ENCODE data around the gene ATP8A1. TPM values are rescaled to one million over a fixed set of nuclear protein-coding genes. Genes with fewer than 3 reads are reported as not detected.

ATP8A1 gene
- polyA plus RNA-seq, 1 experiment, result 0.20 TPM

- CTCF ChIA-PET, result interaction anchor here (7.1 kb wide), 1 partner anchor 149 kb away, joined by 225 read pairs; no protein-coding TSS in a partner anchor
- DNase-seq (ENCODE audit: low read depth, low spot score), result no peak
- Histone ChIP-seq H3K4me3 (ENCODE audit: low read depth, low read length) (no peak overlapping the region), H3K27ac (ENCODE audit: low read depth, low read length) (no peak overlapping the region), H3K9me3 (ENCODE audit: control insufficient read depth, insufficient read depth, low read length) (peaks cover 4% of the 10 kb centered on the region; the same call in 1 of the 2 replicates), H3K27me3 (ENCODE audit: control insufficient read depth, insufficient read depth, low read length) (no peaks in the 10 kb centered on the region)
- no peak for TF ChIP-seq CTCF (IDR thresholded peaks at IDR 0.05; ENCODE audit: low read depth, low read length)
- POLR2A ChIA-PET, result no interaction called here
These were observed 287.4 kb downstream of the ATP8A1 start for GRCh38 chr4:42369489-42369888.

DNA sequence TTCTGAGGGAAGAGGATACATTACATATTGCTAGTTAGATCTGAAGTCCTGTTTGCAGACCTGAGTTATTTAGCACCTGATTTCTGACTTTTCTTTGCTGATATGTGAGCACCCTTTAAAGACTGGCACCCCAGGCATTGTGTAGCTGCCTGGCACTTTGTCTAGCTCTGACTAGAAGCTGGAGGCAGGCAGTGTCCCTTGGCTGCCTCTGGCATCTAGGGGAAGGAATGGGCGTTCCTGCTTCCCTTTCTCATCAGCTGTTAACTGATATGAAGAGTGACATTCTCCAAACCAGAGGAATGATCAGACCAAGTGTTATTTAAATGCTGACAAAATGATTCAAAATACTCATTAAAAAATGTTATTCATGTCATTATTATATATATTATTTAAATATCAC, 289.9 kb downstream of the ATP8A1 start:
- Histone ChIP-seq H3K27me3 (ENCODE audit: control insufficient read depth, insufficient read depth, low read length) (no peaks in the 10 kb centered on the region), H3K27ac (ENCODE audit: low read depth, low read length) (no peak overlapping the region), H3K9me3 (ENCODE audit: control insufficient read depth, insufficient read depth, low read length) (peaks cover 4% of the 10 kb centered on the region; the same call in 1 of the 2 replicates), H3K4me3 (ENCODE audit: low read depth, low read length) (no peak overlapping the region)
- ChIA-PET POLR2A (no interaction called here), CTCF (no interaction called here)
- DNase-seq (ENCODE audit: low read depth, low spot score), result no peak
- no peak for TF ChIP-seq CTCF (IDR thresholded peaks at IDR 0.05; ENCODE audit: low read depth, low read length)

DNA sequence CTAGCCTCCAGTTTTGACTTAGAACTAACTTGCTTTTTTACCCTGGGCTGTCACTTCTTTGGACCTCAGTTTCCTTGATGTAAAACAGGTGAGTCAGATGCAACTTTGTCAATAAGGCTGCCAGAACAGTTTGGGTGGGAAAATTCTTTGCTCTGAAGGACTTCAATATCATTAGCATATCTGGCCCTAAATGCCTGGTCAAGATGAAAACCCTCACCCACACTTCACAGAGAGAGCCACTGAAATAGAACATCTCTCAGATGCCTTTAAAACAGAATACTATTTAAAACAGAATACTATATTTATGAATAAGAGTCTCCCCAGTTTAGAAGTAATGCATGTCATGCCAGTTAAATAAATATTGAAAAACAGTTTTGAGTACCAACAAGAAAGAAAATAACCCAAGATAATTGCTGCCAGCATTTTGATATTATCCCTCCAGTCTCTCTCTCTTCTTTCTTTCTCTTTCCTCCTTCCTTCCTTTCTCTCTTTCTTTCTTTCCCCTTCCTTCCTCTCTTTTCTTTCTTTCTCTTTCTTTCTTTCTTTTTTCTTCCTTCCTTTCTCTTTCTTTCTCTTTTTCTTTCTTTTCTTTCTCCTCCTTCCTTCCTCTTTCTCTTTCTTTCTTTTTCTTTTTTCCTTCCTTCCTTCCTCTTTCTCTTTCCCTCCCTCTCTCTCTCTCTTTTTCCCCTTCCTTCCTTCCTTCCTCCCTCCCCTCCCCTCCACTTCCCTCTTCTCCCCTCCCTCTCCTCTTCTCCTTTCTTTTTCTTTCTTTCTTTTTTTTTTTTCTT, 292.4 kb downstream of the ATP8A1 start:
- TF ChIP-seq CTCF (IDR thresholded peaks at IDR 0.05; ENCODE audit: low read depth, low read length), result no peak
- Histone ChIP-seq H3K27ac (ENCODE audit: low read depth, low read length) (no peak overlapping the region), H3K27me3 (ENCODE audit: control insufficient read depth, insufficient read depth, low read length) (no peaks in the 10 kb centered on the region), H3K4me3 (ENCODE audit: low read depth, low read length) (no peak overlapping the region), H3K9me3 (ENCODE audit: control insufficient read depth, insufficient read depth, low read length) (peaks cover 2% of the 10 kb centered on the region; the same call in 1 of the 2 replicates)
- ChIA-PET POLR2A (no interaction called here), CTCF (no interaction called here)
- no peak for DNase-seq (ENCODE audit: low read depth, low spot score)

DNA sequence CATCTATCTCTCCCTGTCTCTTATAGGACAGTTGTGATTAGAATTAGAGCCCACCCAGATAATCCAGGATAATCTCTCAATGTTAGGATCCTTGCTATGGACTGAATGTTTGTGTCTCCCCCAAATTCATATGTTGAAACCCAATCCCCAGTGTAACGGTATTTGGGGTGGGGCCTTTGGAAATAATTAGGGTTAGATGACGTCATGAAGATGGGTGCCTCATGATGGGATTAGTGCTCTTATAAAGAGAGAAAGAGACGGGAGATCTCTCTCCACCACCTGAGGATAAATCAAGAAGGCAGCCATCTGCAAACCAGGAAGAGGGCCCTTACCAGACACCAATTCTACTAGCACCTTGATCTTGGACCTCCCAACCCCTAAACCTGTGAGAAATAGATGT, 293.3 kb downstream of the ATP8A1 start:
- ChIA-PET CTCF (no interaction called here), POLR2A (no interaction called here)
- Histone ChIP-seq H3K27ac (ENCODE audit: low read depth, low read length) (no peak overlapping the region), H3K4me3 (ENCODE audit: low read depth, low read length) (no peak overlapping the region), H3K9me3 (ENCODE audit: control insufficient read depth, insufficient read depth, low read length) (no peaks in the 10 kb centered on the region), H3K27me3 (ENCODE audit: control insufficient read depth, insufficient read depth, low read length) (no peaks in the 10 kb centered on the region)
- DNase-seq (ENCODE audit: low read depth, low spot score), result no peak
- no peak for TF ChIP-seq CTCF (IDR thresholded peaks at IDR 0.05; ENCODE audit: low read depth, low read length)

DNA sequence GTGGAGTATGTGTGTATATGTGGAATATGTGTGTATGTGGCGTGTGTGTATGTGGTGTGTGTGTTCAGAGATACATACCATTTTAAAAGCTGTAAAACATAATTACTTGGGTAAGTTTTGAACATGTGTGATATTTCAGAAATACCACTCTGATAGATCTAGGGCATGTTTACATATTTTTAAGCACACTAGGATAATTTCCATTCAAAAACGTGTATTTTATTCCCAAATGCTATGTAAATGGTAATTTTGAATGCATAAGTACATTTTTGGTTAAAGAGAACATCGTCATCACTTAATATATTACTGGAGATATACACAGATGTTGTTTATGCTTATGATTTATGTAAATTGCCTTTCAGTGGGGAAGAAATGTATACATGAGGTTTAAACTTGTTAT, 294.3 kb downstream of the ATP8A1 start:
- ChIA-PET CTCF (interaction anchor here (1.4 kb wide), 1 partner anchor 9 kb away, joined by 5 read pairs; no protein-coding TSS in a partner anchor), POLR2A (interaction anchor here (0.6 kb wide), 1 partner anchor 37 kb away, joined by 3 read pairs; no protein-coding TSS in a partner anchor)
- Histone ChIP-seq H3K9me3 (ENCODE audit: control insufficient read depth, insufficient read depth, low read length) (no peaks in the 10 kb centered on the region), H3K27ac (ENCODE audit: low read depth, low read length) (no peak overlapping the region), H3K27me3 (ENCODE audit: control insufficient read depth, insufficient read depth, low read length) (no peaks in the 10 kb centered on the region), H3K4me3 (ENCODE audit: low read depth, low read length) (no peak overlapping the region)
- no peak for DNase-seq (ENCODE audit: low read depth, low spot score)
- no peak for TF ChIP-seq CTCF (IDR thresholded peaks at IDR 0.05; ENCODE audit: low read depth, low read length)

Data from AG04450 (cell line).